ENCODE data around the gene FGD3. TPM values are rescaled to one million over a fixed set of nuclear protein-coding genes. Genes with fewer than 3 reads are reported as not detected.

The FGD3 gene
- polyA plus RNA-seq, 1 donor (not counting 4 experiments of a cell fraction or from before 2014, with no cell fraction given) = 0.21 TPM

DNA sequence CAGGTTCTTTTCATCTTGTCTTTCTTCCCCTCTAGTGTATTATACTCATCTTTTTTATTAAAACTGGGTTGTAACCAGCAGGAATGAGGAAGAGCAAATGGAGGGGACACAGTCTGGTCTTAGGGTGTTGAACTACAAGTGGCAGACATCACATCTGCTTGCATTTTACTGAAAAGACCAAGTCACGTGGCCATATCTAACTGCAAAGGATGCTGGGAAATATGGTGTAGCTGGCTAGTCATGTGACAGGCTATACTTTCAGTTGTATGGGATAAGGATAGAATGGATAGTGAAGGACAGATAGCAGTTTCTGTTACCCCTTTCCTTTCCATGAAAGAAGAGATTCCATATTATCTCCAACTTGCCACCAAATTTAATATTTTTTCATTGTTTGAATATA lies 13.0 kb upstream of the FGD3 start:
- no peaks in the 10 kb centered on the region for H3K4me1 ChIP-seq (ENCODE audit: control insufficient read depth, extremely low read depth, insufficient read depth, low read length)
- H4K20me1 ChIP-seq (ENCODE audit: control insufficient read depth, extremely low read depth, insufficient read depth, low read length) = no peaks in the 10 kb centered on the region
- TF ChIP-seq, protein P1, sequence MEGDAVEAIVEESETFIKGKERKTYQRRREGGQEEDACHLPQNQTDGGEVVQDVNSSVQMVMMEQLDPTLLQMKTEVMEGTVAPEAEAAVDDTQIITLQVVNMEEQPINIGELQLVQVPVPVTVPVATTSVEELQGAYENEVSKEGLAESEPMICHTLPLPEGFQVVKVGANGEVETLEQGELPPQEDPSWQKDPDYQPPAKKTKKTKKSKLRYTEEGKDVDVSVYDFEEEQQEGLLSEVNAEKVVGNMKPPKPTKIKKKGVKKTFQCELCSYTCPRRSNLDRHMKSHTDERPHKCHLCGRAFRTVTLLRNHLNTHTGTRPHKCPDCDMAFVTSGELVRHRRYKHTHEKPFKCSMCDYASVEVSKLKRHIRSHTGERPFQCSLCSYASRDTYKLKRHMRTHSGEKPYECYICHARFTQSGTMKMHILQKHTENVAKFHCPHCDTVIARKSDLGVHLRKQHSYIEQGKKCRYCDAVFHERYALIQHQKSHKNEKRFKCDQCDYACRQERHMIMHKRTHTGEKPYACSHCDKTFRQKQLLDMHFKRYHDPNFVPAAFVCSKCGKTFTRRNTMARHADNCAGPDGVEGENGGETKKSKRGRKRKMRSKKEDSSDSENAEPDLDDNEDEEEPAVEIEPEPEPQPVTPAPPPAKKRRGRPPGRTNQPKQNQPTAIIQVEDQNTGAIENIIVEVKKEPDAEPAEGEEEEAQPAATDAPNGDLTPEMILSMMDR (optimal IDR thresholded peaks at IDR 0.05 in 1 of 3, IDR thresholded peaks at IDR 0.05 in 1 of 3, conservative IDR thresholded peaks at IDR 0.05 in 1 of 3; ENCODE audit: extremely low read depth in 1 of 3, insufficient read depth in 2 of 3, low read length in 3 of 3) = no peak
- no peak for TF ChIP-seq EZH2 (IDR thresholded peaks at IDR 0.05; ENCODE audit: low read length)
- no peaks in the 10 kb centered on the region for H3K9me1 ChIP-seq (ENCODE audit: control insufficient read depth, extremely low read depth, insufficient read depth, low read length)
- DNase-seq (ENCODE audit: low read depth, low spot score) = no peak
- H3K9me3 ChIP-seq (ENCODE audit: control insufficient read depth, low read depth, low read length) = no peaks in the 10 kb centered on the region
- no peak overlapping the region for H3K4me3 ChIP-seq (ENCODE audit: control insufficient read depth in 2 of 3, extremely low read depth in 1 of 3, insufficient read depth in 2 of 3, low read depth in 1 of 3, low read length in 3 of 3)
- no peak for FAIRE-seq
- H3K36me3 ChIP-seq (ENCODE audit: control insufficient read depth in 2 of 2, extremely low read depth in 1 of 2, insufficient read depth in 2 of 2, low read length in 2 of 2) = no peaks in the 10 kb centered on the region
- H2AFZ ChIP-seq (ENCODE audit: control insufficient read depth, low read length) = no peak overlapping the region
- dilution Hi-C loops (cut with MboI; ENCODE audit: extremely low pct_ligation_motif_present, low sequenced_read_pairs) = no loop called here
- H3K27me3 ChIP-seq (ENCODE audit: control insufficient read depth, extremely low read depth, insufficient read depth, low read length) = no peaks in the 10 kb centered on the region
- H3K9ac ChIP-seq (ENCODE audit: control insufficient read depth, extremely low read depth, insufficient read depth, low read length) = no peak overlapping the region
- no peaks in the 10 kb centered on the region for H3K79me2 ChIP-seq (ENCODE audit: control insufficient read depth, insufficient read depth, low read length)
- H3K4me2 ChIP-seq (ENCODE audit: control insufficient read depth, extremely low read depth, insufficient read depth, low read depth, low read length) = no peak overlapping the region
- H3K27ac ChIP-seq (ENCODE audit: control insufficient read depth, insufficient read depth, low read length) = no peak overlapping the region

DNA sequence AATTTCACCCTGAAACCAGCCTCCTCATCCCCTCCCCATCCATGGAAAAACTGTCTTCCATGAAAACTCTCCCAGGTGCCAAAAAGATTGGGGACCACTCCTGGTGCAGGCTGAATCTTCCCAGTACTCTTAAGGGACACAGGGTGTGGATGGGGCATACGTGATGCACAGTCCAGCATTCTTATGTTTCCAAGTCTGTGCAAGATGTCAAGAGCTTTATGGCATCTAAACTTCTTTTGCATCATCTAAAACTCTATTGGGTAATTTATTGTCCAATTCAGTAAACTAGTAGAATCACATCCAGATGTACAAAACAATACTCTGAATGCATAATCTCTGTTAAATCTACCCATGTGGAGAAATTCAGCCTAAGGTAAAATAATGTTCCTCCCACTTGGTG lies 9.3 kb upstream of the FGD3 start:
- no peak overlapping the region for H3K4me3 ChIP-seq (ENCODE audit: control insufficient read depth in 2 of 3, extremely low read depth in 1 of 3, insufficient read depth in 2 of 3, low read depth in 1 of 3, low read length in 3 of 3)
- no peak overlapping the region for H3K9ac ChIP-seq (ENCODE audit: control insufficient read depth, extremely low read depth, insufficient read depth, low read length)
- no peaks in the 10 kb centered on the region for H4K20me1 ChIP-seq (ENCODE audit: control insufficient read depth, extremely low read depth, insufficient read depth, low read length)
- DNase-seq (ENCODE audit: low read depth, low spot score) (no peak), FAIRE-seq (no peak)
- no peaks in the 10 kb centered on the region for H3K4me1 ChIP-seq (ENCODE audit: control insufficient read depth, extremely low read depth, insufficient read depth, low read length)
- H3K9me3 ChIP-seq (ENCODE audit: control insufficient read depth, low read depth, low read length) = no peaks in the 10 kb centered on the region
- H3K9me1 ChIP-seq (ENCODE audit: control insufficient read depth, extremely low read depth, insufficient read depth, low read length) = no peaks in the 10 kb centered on the region
- H3K27ac ChIP-seq (ENCODE audit: control insufficient read depth, insufficient read depth, low read length) = no peak overlapping the region
- no peak for TF ChIP-seq EZH2 (IDR thresholded peaks at IDR 0.05; ENCODE audit: low read length)
- TF ChIP-seq, protein P1 (optimal IDR thresholded peaks at IDR 0.05 in 1 of 3, IDR thresholded peaks at IDR 0.05 in 1 of 3, conservative IDR thresholded peaks at IDR 0.05 in 1 of 3; ENCODE audit: extremely low read depth in 1 of 3, insufficient read depth in 2 of 3, low read length in 3 of 3) = no peak
- dilution Hi-C loops (cut with MboI; ENCODE audit: extremely low pct_ligation_motif_present, low sequenced_read_pairs) = no loop called here
- H3K36me3 ChIP-seq (ENCODE audit: control insufficient read depth in 2 of 2, extremely low read depth in 1 of 2, insufficient read depth in 2 of 2, low read length in 2 of 2) = no peaks in the 10 kb centered on the region
- H2AFZ ChIP-seq (ENCODE audit: control insufficient read depth, low read length) = no peak overlapping the region
- no peaks in the 10 kb centered on the region for H3K79me2 ChIP-seq (ENCODE audit: control insufficient read depth, insufficient read depth, low read length)
- H3K4me2 ChIP-seq (ENCODE audit: control insufficient read depth, extremely low read depth, insufficient read depth, low read depth, low read length) = no peak overlapping the region
- no peaks in the 10 kb centered on the region for H3K27me3 ChIP-seq (ENCODE audit: control insufficient read depth, extremely low read depth, insufficient read depth, low read length)

Measured in keratinocyte (primary cell).